Measurements from ENCODE around the gene PDSS2.

DNA sequence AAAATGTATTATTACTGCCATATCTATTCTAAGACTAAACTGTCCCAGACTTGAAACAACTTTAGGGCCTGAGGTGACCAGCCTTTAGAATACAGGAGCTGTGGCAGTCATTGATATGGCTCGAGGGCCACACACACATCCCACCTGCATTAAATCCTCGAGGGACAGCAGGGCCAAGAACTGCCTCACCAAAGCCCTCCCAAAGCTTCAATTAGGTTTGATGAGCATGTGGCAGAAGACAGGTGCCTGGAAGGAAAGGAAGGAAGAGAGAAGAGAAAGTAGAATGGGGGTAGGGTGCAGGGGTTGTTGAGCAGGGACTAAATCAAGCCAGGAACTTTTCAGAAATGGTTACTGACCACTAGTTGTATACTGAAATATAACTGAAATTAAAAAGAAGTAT is 115.0 kb downstream of the PDSS2 start:
- TF ChIP-seq, protein P1, sequence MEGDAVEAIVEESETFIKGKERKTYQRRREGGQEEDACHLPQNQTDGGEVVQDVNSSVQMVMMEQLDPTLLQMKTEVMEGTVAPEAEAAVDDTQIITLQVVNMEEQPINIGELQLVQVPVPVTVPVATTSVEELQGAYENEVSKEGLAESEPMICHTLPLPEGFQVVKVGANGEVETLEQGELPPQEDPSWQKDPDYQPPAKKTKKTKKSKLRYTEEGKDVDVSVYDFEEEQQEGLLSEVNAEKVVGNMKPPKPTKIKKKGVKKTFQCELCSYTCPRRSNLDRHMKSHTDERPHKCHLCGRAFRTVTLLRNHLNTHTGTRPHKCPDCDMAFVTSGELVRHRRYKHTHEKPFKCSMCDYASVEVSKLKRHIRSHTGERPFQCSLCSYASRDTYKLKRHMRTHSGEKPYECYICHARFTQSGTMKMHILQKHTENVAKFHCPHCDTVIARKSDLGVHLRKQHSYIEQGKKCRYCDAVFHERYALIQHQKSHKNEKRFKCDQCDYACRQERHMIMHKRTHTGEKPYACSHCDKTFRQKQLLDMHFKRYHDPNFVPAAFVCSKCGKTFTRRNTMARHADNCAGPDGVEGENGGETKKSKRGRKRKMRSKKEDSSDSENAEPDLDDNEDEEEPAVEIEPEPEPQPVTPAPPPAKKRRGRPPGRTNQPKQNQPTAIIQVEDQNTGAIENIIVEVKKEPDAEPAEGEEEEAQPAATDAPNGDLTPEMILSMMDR (conservative IDR thresholded peaks at IDR 0.05; ENCODE audit: low read length): no peak
- no peak for TF ChIP-seq EZH2phosphoT487 (IDR thresholded peaks at IDR 0.05; ENCODE audit: borderline replicate concordance)
